ENCODE results near the gene HSPBAP1.

GRCh38 chr3:122802323-122802722 is 8.7 kb upstream of the HSPBAP1 start:
- TF ChIP-seq POLR2A (IDR thresholded peaks at IDR 0.05) (no peak), CTCF (IDR thresholded peaks at IDR 0.05 in 8 of 11, conservative IDR thresholded peaks at IDR 0.05 in 3 of 11) (no peak), POLR2AphosphoS5 (IDR thresholded peaks at IDR 0.05) (no peak)

Measured in spleen (tissue), 7 donors.